IPS-NIHi7 (cell line): ENCODE results near the gene PYGB.

ENCODE experiments used
- DNase-seq: peaks from one replicate; pipeline ENCODE4 v3.0.0; 2012; ENCODE audit warnings: mixed read lengths; ENCODE audit errors: extremely low spot score

Gene PYGB

GRCh38 chr20:25336561-25337422, 88.9 kb downstream of the PYGB start:
- DNase-seq, result peak; percentile 73

GRCh38 chr20:25338112-25339023, 90.5 kb downstream of the PYGB start:
- no peak for DNase-seq

GRCh38 chr20:25339608-25340007, 91.7 kb downstream of the PYGB start:
- no peak for DNase-seq

GRCh38 chr20:25340380-25340779, 92.5 kb downstream of the PYGB start:
- no peak for DNase-seq

GRCh38 chr20:25341716-25342680, 94.1 kb downstream of the PYGB start:
- DNase-seq, result no peak

- no peak for DNase-seq
These were observed 96.7 kb downstream of the PYGB start for GRCh38 chr20:25344634-25345033.

- DNase-seq, result no peak
These were observed 97.8 kb downstream of the PYGB start for GRCh38 chr20:25345721-25346120.

- no peak for DNase-seq
These were observed 98.5 kb downstream of the PYGB start for GRCh38 chr20:25346349-25346748.
